IPS DF 6.9 (cell line): ENCODE results near the gene C18orf54.
A peak's percentile ranks its signal among the peaks of the same experiment; 100 is the strongest.
"Not testable (repeated sequence)": the region's sequence is repeated elsewhere in the genome, so short reads cannot be mapped to it uniquely, and the experiment has no call there.

Source experiments
- DNase-seq: peaks from one replicate; pipeline ENCODE4 v3.0.0-alpha.2; 2013; ENCODE audit warnings: low read depth, low spot score
- H3K27ac ChIP-seq: one replicate; pipeline ENCODE4 v1.5.1; 2013; ENCODE audit warnings: low read length, control low read depth
- H3K27me3 ChIP-seq: 2 replicates; pipeline ENCODE4 v1.6.1; 2013; ENCODE audit warnings: mild to moderate bottlenecking, low read length; ENCODE audit not compliant: control insufficient read depth, insufficient read depth
- H3K36me3 ChIP-seq: 2 replicates; pipeline ENCODE4 v1.6.1; 2013; ENCODE audit warnings: low read length; ENCODE audit not compliant: control insufficient read depth, insufficient read depth
- H3K4me1 ChIP-seq: 2 replicates; pipeline ENCODE4 v1.6.1; 2013; ENCODE audit warnings: low read length; ENCODE audit not compliant: control insufficient read depth, insufficient read depth
- H3K4me3 ChIP-seq: 2 replicates; pipeline ENCODE4 v1.5.1; 2013; ENCODE audit warnings: mild to moderate bottlenecking, low read length
- H3K9me3 ChIP-seq: 2 replicates; pipeline ENCODE4 v1.6.1; 2013; ENCODE audit warnings: low read length, inconsistent platforms; ENCODE audit not compliant: control insufficient read depth, insufficient read depth
- WGBS: extraction: QIAGEN DNeasy Blood & Tissue Kit; methylation state at CpG from one replicate; pipeline ENCODE4 v1.1.7; 2013; ENCODE audit warnings: mixed read lengths, missing lambda C conversion rate; ENCODE audit not compliant: insufficient read length, insufficient coverage; 5-methylcytosine and 5-hydroxymethylcytosine counted together

C18orf54 gene

DNA sequence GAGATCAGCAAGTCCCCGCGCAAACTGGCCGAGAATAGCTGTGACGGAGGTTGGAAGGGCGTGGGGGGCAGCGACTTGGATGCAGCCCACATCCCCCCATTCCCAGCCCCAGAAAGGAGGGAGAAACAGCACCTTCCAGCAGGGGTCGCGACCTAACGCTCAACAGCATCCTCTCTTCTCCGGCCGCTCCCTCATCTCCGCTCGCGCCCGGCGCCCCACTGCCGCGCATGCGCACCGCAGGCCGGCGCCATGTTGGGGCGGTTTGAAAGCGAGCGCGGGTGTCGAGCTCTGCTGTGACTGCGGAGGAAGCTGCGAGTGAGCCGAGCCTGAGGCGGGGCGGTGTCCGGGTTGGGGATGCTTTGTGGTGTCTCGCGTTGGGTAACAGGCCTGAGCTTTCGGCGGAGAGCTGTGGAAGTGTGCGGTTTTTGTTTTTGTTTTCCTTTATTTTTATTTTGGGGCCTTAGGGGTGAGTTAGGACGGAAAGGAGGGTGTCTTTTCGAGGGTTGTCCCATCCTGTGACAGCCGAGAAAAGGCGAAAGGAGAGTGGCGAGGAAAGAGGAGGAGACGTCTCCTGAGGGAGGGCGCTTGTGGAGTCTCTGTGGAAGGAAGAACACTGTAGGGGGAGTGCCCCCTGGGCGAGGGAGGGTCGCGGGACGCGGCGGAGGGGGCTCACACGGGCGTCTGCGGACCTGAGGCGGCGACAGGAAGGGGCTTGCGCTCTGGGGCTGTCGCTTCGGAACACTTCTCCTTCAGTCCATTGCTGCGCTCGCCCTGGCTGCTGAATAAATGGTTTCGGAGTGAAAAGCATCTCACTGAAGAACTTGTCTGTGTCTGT is at the start of gene C18orf54, which contains the start of gene STARD6:
Gene C18orf54 (plus strand): TSS at position 247 of the 835 bp plus-strand sequence. CDS start 2,667 bp downstream, outside the sequence.
Gene STARD6 (minus strand): TSS at position 199 of the 835 bp plus-strand sequence. CDS start 3,285 bp downstream, outside the sequence.
- Histone ChIP-seq H3K27ac (no peak within 1 kb of the TSS), H3K4me1 (no peaks in the 10 kb centered on the region), H3K36me3 (no peaks in the 10 kb centered on the region; the same call in 1 of the 2 replicates), H3K4me3 (peak within 1 kb of the TSS; percentile 78), H3K9me3 (no peaks in the 10 kb centered on the region), H3K27me3 (no peaks in the 10 kb centered on the region)
- DNase-seq = peak; percentile 89
- no CpG with 5 or more reads among the region's 62 CpGs for WGBS

DNA sequence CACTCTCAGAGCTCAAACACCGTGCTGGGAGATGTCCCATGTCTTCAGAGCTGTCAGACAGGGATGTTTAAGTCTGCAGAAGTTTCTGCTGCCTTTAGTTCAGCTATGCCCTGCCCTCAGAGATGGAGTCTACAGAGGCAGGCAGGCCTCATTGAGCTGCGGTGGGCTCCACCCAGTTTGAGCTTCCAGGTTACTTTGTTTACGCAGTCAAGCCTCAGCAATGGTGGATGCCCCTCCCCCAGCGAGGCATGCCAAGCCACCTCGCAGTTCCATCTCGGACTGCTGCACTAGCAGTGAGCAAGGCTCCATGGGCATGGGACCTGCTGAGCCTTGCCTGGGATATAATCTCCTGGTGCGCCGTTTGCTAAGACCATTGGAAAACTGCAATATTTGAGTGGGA is 48.1 kb upstream of the C18orf54 start:
- H3K4me3 ChIP-seq, H3K4me1 ChIP-seq, H3K9me3 ChIP-seq, H3K27me3 ChIP-seq, H3K36me3 ChIP-seq, DNase-seq, H3K27ac ChIP-seq: not testable (repeated sequence)
- WGBS = no CpG with 5 or more reads among the region's 8 CpGs

DNA sequence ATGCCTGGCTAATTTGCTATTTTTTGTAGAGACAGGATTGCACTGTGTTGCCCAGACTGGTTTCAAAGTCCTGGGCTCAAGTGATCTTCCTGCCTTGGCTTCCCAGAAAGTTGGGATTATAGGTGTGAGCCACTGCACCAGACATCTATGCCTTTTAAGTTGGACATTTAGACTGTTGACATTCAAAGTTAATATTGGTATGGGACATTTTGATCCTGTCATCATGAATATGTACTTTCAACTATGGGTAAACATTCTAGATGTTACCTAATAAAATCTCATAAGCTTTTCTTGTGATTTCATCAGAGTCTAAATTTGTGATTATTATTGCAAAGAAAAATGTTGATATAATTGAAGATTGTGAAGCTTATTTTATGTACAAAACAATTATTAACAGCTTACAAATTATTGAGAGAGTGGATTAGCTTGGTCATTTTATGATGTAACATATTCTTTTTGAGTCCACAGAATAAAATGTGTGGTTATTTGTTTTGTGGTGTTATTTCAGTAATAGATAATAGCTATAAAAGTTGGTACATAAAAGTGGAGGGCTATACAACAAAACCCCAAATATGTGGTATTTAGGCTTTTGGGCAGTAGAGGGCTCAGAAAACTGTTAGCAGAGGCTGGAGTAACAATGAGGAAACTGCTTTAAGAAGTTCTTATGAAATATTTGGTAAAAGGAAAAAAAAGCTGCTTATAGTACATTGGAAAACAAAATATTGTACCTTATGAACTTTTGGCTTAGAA is 41.5 kb upstream of the C18orf54 start:
- Histone ChIP-seq H3K27ac (no peak overlapping the region), H3K36me3 (no peaks in the 10 kb centered on the region), H3K4me3 (no peak overlapping the region), H3K9me3 (no peaks in the 10 kb centered on the region), H3K4me1 (no peaks in the 10 kb centered on the region), H3K27me3 (no peaks in the 10 kb centered on the region)
- DNase-seq = no peak

DNA sequence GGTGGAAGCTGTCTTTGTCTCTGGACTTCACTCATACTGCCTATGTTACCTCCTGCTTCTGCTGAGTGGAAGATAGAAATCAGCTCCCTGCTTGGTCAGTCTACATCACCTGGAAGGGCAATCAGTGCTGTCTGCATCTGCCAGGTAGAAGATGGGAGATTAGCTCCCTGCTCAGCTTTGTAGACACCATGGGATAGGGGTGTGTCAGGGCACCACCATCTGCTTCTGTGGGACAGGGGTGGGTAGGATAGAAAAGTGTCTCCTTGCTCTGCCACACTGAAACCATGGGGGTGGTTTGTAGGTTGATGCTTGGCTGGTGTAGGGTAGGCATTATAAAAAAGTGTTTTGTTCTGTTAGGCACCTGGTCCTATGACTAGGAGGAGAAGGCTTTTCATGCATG is 34.1 kb upstream of the C18orf54 start:
- Histone ChIP-seq H3K4me1 (no peaks in the 10 kb centered on the region), H3K4me3 (no peak overlapping the region), H3K27me3 (no peaks in the 10 kb centered on the region), H3K27ac (no peak overlapping the region), H3K9me3 (no peaks in the 10 kb centered on the region), H3K36me3 (no peaks in the 10 kb centered on the region)
- no peak for DNase-seq

DNA sequence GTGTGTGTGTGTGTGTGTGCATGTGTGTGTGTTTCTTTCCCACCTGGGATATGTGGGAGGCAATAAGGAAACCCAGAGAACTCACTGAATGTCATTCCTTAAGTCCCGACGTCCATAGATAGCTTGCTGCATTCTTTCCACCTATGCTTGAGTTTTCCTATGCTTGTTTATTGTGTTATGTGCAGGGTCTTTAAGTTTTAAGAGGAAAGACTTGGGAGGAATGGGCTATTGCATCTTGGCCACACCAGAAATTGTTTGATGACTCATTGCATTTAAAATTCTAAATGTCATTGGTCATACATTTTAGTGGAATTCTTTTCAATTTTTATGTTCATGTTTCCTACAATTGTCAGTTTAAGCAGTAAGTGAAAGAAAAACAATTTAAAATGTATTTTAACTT is 33.7 kb upstream of the C18orf54 start:
- no peaks in the 10 kb centered on the region for H3K27me3 ChIP-seq
- no peak for DNase-seq
- H3K27ac ChIP-seq = no peak overlapping the region
- H3K4me3 ChIP-seq = no peak overlapping the region
- H3K4me1 ChIP-seq = no peaks in the 10 kb centered on the region
- no CpG with 5 or more reads among the region's 2 CpGs for WGBS
- no peaks in the 10 kb centered on the region for H3K9me3 ChIP-seq
- no peaks in the 10 kb centered on the region for H3K36me3 ChIP-seq

DNA sequence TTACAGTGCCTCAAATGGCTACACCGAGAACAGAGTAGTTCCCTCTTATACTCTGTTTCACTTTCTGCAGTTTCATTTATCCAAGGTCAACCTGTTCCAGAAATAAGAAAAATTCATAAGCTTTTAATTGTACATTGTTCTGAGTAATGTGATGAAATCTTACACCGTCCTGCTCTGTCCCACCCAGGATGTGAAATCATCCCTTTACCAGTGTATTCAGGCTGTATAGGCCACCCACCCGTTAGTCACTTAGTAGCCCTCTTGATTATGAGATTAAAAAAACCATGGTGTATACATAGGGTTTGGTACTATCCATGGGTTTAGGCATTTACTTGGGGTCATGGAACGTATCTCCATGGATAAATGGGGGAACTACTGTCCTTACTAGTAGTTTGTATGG is 29.9 kb upstream of the C18orf54 start:
- no CpG with 5 or more reads among the region's 4 CpGs for WGBS
- no peak overlapping the region for H3K4me3 ChIP-seq
- H3K27ac ChIP-seq = no peak overlapping the region
- no peak for DNase-seq
- no peaks in the 10 kb centered on the region for H3K9me3 ChIP-seq
- no peaks in the 10 kb centered on the region for H3K36me3 ChIP-seq
- no peaks in the 10 kb centered on the region for H3K27me3 ChIP-seq
- H3K4me1 ChIP-seq = no peaks in the 10 kb centered on the region

DNA sequence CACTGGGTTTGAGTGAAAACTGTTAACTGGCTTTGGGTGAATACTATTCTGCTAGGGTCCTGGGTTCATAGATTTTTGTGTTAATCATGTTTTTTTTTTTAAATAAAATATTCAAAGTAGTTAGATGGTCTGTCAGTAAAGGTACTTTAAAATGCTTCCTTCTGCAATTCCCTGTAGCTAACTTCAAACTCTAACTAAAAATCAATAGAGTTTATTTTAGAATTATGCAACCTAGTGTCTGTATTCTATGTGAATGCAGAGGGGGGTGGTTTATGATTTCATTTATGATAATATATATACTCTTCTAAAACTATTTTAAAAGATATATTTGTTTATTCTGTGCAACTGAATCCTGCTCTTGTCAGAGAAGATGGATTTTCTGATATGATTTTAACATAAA is 27.9 kb upstream of the C18orf54 start:
- H3K36me3 ChIP-seq = no peaks in the 10 kb centered on the region
- no peak overlapping the region for H3K27ac ChIP-seq
- no peak overlapping the region for H3K4me3 ChIP-seq
- H3K9me3 ChIP-seq = no peaks in the 10 kb centered on the region
- no peak for DNase-seq
- H3K4me1 ChIP-seq = no peaks in the 10 kb centered on the region
- no peaks in the 10 kb centered on the region for H3K27me3 ChIP-seq

DNA sequence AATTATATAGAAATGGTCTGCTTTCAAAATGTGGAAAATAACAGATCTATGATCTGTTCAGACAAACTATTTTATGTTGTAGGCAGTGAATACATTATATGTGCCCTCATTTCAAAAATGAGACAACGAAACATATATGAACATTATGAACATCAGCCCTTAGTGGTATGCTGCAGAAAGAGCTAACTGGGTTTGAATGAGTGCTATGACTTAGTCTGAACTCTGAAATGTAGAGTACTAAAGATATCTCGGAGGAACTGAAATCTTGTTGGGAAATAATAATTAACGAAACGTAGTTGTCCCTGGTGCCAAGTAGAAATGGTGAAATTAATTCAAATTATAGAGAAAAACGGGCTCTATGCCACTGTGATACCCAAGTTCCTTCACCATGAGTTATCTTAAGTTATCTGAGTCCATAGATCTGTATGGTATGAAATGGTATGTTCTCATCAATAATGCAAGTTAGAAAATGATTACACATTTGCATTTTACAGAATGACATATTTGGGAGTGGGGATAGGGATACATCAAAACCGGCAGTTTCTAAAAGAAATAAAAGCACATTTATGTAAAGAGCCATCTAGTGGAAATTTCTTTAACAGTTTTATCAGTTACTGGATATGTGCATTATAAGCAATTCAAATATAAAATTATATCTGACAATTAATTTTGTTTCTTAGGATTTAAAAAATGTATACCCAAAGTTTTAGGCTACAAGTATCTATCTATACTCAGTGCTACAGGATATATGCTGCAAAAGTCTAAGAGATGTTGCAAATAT is 26.7 kb upstream of the C18orf54 start:
- Histone ChIP-seq H3K4me3 (no peak overlapping the region), H3K27ac (no peak overlapping the region), H3K4me1 (no peaks in the 10 kb centered on the region), H3K9me3 (no peaks in the 10 kb centered on the region), H3K36me3 (no peaks in the 10 kb centered on the region), H3K27me3 (no peaks in the 10 kb centered on the region)
- 100% methylated on average over 3 of the region's 6 CpGs for WGBS
- DNase-seq = no peak

DNA sequence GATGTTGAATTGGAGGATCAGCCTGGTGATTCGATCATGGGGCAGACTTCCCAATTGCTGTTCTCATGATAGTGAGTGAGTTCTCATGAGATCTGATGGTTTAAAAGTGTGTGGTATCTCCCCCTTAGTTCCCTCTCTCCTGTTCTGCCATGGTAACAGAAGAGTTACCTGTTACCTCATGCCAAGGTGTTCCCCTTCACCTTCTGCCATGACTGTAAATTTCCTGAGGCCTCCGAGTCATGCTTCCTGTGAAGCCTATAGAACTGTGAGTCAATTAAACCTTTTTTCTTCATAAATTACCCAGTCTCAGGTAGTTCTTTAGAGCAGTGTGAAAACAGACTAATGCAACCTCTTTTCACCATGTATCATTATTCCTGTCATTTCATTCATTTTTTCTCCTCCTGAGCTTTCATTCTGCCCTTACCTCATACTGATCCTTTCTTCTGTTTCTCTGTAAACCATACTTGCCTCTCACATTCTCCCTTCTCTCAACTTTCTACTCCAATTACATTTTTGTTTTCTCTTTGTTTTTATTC is 22.0 kb upstream of the C18orf54 start:
- no peak for DNase-seq
- no CpG with 5 or more reads among the region's 2 CpGs for WGBS

DNA sequence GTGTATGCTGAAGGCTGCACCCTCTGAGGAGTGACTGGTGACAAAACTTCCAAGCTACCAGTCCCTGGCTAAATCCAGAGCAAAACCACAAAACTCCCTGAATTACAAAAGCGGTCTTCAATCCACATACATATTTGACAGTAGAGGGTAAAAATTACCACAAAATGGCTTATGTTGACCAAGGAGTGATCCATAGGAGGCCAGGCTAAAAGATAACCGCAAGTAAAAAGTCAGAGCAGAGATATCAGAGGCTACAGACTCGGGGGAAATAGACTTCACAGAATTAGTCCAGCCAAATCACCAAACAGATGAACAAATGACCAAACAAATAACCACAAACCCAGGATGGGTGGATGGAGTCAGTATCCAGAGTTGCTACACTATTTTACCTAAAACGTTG is 19.5 kb upstream of the C18orf54 start:
- Histone ChIP-seq H3K4me3 (no peak overlapping the region), H3K36me3 (no peaks in the 10 kb centered on the region), H3K4me1 (no peaks in the 10 kb centered on the region), H3K27ac (no peak overlapping the region), H3K9me3 (no peaks in the 10 kb centered on the region), H3K27me3 (no peaks in the 10 kb centered on the region)
- no peak for DNase-seq
- no CpG with 5 or more reads among the region's 4 CpGs for WGBS

More for the DNA sequence above, 22.0 kb upstream of the C18orf54 start:
- Histone ChIP-seq H3K9me3 (no peaks in the 10 kb centered on the region), H3K4me3 (no peak overlapping the region), H3K27me3 (no peaks in the 10 kb centered on the region), H3K27ac (no peak overlapping the region), H3K36me3 (no peaks in the 10 kb centered on the region), H3K4me1 (no peaks in the 10 kb centered on the region)
